ENCODE data around the gene ARHGAP11B.
"Not testable (repeated sequence)": the region's sequence is repeated elsewhere in the genome, so short reads cannot be mapped to it uniquely, and the experiment has no call there.

ARHGAP11B gene

GRCh38 chr15:30625436-30626193, at the start of gene ARHGAP11B:
ARHGAP11B (plus strand) TSS chr15:30626128.
- intact Hi-C loops (cut with DNase I; ENCODE audit: low total_unique reads): not testable (repeated sequence)

DNA sequence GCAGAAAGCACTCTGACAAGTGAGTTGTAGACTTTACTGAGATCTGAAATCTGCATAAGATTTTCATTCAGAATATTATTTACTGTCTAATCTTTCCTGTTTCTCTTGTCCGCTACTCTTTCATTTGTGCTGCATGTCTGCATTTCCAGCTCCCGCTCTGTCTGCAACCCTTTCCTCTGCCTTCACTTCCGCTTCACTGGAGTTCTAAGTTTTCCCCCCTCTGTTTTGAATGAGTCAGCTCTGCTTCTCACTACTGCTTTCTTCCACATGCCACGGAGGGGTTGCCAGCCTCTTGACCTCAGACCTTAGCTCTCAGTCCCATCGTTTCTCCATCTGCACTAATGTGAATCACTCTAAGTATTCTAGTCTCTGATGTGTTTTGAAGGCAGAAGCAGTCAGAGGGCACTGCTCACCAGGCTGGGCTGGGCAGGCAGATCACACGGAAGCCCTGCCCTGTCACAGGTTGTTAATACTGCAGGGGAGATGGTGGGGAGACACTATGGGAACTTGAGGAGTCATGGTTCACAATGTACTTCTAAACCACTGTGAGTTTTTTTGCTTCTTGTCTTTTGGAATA, 46.4 kb upstream of the ARHGAP11B start:
- DNase-seq (ENCODE audit: low spot score in 2 of 2); intact Hi-C loops (cut with DNase I; ENCODE audit: low total_unique reads); H3K4me3 ChIP-seq (ENCODE audit: low read depth, poor library complexity, severe bottlenecking): not testable (repeated sequence)
- WGBS, 2 donors: no CpG with 5 or more reads among the region's 6 CpGs

More at GRCh38 chr15:30625436-30626193, at the start of gene ARHGAP11B:
- peak within 1 kb of the TSS; percentile 34 for H3K4me3 ChIP-seq (ENCODE audit: low read depth, poor library complexity, severe bottlenecking)
- 0 to 1% methylated on average over 35 of the region's 35 CpGs for WGBS, 2 donors
- DNase-seq (ENCODE audit: low spot score in 2 of 2): peak; percentile 95 to 98

- intact Hi-C loops (cut with DNase I; ENCODE audit: low total_unique reads); H3K4me3 ChIP-seq (ENCODE audit: low read depth, poor library complexity, severe bottlenecking); DNase-seq (ENCODE audit: low spot score in 2 of 2): not testable (repeated sequence)
- WGBS, 2 donors: no CpG with 5 or more reads among the region's 4 CpGs
Measured at GRCh38 chr15:30580716-30581115, 45.2 kb upstream of the ARHGAP11B start.

DNA sequence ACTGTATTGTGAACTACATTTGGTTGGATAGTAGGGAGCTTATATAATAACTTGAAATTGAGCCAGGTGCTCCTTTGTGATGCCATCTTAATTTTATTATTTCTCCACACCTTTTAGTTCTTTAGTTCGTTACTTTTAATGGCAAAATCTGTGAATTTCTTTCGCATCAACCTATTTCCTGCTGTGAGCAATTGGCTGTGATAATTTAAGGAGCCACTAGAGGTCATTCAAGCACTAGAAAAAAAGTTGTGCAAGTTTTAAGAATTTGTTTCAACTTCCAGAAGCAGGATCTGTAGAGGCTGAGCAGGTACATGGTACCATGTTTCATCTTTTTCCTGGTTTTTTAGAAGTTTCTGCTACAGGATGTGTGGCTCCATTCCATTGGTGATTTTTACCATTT, 27.0 kb upstream of the ARHGAP11B start:
- WGBS, 2 donors: 5 to 13% methylated on average over 2 of the region's 2 CpGs
- DNase-seq (ENCODE audit: low spot score in 2 of 2); intact Hi-C loops (cut with DNase I; ENCODE audit: low total_unique reads); H3K4me3 ChIP-seq (ENCODE audit: low read depth, poor library complexity, severe bottlenecking): not testable (repeated sequence)

DNA sequence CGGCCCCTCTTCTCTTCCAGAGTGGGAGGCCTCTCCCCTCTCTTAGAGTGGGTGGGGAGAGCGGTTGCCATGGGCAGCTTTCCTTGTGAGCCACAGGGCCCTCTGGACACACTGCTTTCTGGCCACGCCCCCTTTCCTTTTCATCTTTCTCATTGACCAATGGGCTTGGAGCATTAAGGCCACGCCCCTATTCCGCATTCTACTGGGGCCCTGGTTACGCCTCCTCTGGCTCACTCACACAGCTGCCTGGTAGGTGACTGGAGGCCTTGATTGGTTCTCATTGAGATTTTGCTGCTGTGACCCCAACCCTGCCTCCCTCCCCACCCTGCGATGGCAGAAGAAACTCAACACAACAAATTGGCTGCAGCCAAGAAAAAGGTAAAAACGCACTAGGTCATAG, 22.1 kb upstream of the ARHGAP11B start, which contains the start of gene GOLGA8H:
TSS of gene GOLGA8H (plus strand) at position 233 of the 400 bp plus-strand sequence. CDS start at position 331, 98 bp downstream.
- intact Hi-C loops (cut with DNase I; ENCODE audit: low total_unique reads); H3K4me3 ChIP-seq (ENCODE audit: low read depth, poor library complexity, severe bottlenecking); DNase-seq (ENCODE audit: low spot score in 2 of 2): not testable (repeated sequence)
- 91 to 93% methylated on average over 8 of the region's 8 CpGs for WGBS, 2 donors

DNA sequence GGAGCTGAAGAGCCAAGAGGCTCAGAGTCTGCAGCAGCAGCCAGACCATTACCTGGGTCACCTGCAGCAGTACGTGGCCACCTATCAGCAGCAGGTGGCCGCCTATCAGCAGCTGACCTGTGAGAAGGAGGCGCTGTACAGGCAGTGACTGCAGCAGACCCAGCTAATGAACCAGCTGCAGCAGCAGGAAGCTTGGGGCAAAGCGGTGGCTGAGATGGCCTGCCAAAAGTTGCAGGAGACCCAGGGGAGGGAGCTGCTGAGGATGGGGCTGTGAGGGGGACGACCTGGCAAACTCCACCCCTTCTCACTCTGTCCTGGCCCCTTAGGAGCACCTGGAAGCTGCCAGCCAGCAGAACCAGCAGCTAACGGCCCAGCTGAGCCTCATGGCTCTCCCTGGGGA, 13.7 kb upstream of the ARHGAP11B start:
- DNase-seq (ENCODE audit: low spot score in 2 of 2); intact Hi-C loops (cut with DNase I; ENCODE audit: low total_unique reads); H3K4me3 ChIP-seq (ENCODE audit: low read depth, poor library complexity, severe bottlenecking): not testable (repeated sequence)
- no CpG with 5 or more reads among the region's 6 CpGs for WGBS, 2 donors

DNA sequence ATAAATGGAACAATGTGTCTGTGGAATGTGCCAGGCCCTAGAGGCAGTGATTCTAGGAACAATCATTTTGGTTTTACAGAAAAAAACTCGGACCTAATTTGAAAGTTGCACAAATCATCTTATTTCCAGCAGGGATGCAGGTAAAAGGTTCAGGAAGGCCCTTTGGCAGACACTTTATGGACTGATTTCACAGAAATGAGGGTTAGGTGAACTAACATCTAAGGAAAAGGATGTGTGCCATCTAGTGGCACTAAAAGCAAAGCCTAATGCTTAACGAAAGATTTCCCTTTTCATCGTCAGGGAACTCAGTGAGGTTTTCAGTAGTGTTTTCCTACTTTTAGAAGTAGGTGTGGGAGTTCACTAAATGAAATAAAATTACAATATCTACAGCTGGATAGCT, 4.6 kb upstream of the ARHGAP11B start:
- H3K4me3 ChIP-seq (ENCODE audit: low read depth, poor library complexity, severe bottlenecking); intact Hi-C loops (cut with DNase I; ENCODE audit: low total_unique reads); DNase-seq (ENCODE audit: low spot score in 2 of 2): not testable (repeated sequence)
- WGBS, 2 donors: 0 to 2% methylated on average over 1 to 2 of the region's 3 CpGs

DNA sequence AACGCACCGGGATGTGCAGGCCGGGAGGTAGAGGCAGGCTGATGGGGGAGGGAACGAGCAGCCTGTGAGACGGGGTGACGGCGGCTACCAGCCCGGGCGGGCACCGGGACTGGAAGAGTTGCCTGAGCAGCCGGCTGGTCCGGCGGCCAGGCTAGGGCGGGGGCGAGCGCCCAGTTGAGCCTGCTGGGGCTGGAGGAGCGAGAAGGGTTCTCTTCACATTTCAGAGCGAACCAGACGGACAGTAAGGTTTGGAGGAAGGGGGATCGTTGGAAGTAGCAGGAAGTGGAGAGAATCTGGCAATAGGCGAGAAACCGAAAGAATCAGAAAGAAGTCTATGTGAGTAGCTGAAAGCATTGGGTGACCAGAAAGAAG, 252 bp downstream of the ARHGAP11B start:
- intact Hi-C loops (cut with DNase I; ENCODE audit: low total_unique reads); DNase-seq (ENCODE audit: low spot score in 2 of 2): not testable (repeated sequence)
- peak overlapping the region; percentile 34 for H3K4me3 ChIP-seq (ENCODE audit: low read depth, poor library complexity, severe bottlenecking)
- WGBS, 2 donors: 1 to 2% methylated on average over 9 to 14 of the region's 22 CpGs

DNA sequence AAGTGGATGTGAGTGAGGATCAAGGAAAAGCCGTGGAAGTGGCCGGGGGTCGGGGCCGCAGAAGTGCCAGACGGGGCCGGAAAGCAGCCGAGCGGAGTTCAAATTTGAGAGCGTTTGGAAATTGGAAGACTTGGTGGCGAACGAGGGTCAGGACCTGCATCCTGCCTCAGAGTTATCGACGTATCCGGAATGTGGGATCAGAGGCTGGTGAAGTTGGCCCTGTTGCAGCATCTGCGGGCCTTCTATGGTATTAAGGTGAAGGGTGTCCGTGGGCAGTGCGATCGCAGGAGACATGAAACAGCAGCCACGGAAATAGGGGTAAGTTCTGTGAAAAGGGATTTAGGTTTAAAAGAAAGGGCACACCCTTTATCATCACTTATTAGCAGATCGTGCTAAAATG, 704 bp downstream of the ARHGAP11B start:
- WGBS, 2 donors: 0 to 1% methylated on average over 19 to 20 of the region's 20 CpGs
- DNase-seq (ENCODE audit: low spot score in 2 of 2); intact Hi-C loops (cut with DNase I; ENCODE audit: low total_unique reads): not testable (repeated sequence)
- H3K4me3 ChIP-seq (ENCODE audit: low read depth, poor library complexity, severe bottlenecking): peak overlapping the region; percentile 34

- no peak overlapping the region for H3K4me3 ChIP-seq (ENCODE audit: low read depth, poor library complexity, severe bottlenecking)
- WGBS, 2 donors: 87 to 91% methylated on average over 5 of the region's 5 CpGs
- no peak for TF ChIP-seq POLR2A (IDR thresholded peaks at IDR 0.05)
- TF ChIP-seq, protein P1, sequence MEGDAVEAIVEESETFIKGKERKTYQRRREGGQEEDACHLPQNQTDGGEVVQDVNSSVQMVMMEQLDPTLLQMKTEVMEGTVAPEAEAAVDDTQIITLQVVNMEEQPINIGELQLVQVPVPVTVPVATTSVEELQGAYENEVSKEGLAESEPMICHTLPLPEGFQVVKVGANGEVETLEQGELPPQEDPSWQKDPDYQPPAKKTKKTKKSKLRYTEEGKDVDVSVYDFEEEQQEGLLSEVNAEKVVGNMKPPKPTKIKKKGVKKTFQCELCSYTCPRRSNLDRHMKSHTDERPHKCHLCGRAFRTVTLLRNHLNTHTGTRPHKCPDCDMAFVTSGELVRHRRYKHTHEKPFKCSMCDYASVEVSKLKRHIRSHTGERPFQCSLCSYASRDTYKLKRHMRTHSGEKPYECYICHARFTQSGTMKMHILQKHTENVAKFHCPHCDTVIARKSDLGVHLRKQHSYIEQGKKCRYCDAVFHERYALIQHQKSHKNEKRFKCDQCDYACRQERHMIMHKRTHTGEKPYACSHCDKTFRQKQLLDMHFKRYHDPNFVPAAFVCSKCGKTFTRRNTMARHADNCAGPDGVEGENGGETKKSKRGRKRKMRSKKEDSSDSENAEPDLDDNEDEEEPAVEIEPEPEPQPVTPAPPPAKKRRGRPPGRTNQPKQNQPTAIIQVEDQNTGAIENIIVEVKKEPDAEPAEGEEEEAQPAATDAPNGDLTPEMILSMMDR (IDR thresholded peaks at IDR 0.05): no peak
- intact Hi-C loops (cut with DNase I; ENCODE audit: low total_unique reads): no loop called here
- DNase-seq (ENCODE audit: low spot score in 2 of 2): no peak
Measured at GRCh38 chr15:30650012-30650929, 24.3 kb downstream of the ARHGAP11B start.

DNA sequence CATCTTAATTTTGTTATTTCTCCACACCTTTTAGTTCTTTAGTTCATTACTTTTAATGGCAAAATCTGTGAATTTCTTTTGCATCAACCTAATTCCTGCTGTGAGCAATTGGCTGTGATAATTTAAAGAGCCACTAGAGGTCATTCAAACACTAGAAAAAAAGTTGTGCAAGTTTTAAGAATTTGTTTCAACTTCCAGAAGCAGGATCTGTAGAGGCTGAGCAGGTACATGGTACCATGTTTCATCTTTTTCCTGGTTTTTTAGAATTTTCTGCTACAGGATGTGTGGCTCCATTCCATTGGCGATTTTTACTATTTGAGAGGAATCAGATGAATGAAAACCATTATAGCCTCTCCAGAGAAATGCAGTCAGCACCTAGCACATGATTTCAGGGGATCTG, 35.2 kb downstream of the ARHGAP11B start:
- intact Hi-C loops (cut with DNase I; ENCODE audit: low total_unique reads); DNase-seq (ENCODE audit: low spot score in 2 of 2); H3K4me3 ChIP-seq (ENCODE audit: low read depth, poor library complexity, severe bottlenecking): not testable (repeated sequence)
- WGBS, 2 donors: 79 to 83% methylated on average over 1 of the region's 1 CpG

- WGBS, 2 donors: 84 to 85% methylated on average over 4 of the region's 4 CpGs
- DNase-seq (ENCODE audit: low spot score in 2 of 2); intact Hi-C loops (cut with DNase I; ENCODE audit: low total_unique reads); H3K4me3 ChIP-seq (ENCODE audit: low read depth, poor library complexity, severe bottlenecking): not testable (repeated sequence)
Measured at GRCh38 chr15:30669621-30670020, 43.7 kb downstream of the ARHGAP11B start.

Measured in lower leg skin (tissue), 4 donors.